Astrocyte (in vitro differentiated cells and primary cell): ENCODE measurements around the gene CDCA5. TPM values are rescaled to one million over a fixed set of nuclear protein-coding genes. Genes with fewer than 3 reads are reported as not detected.

ENCODE experiments used
- DNase-seq: peaks from one replicate; pipeline ENCODE4 v3.0.0-alpha.2; 2010; ENCODE audit warnings: low read depth
- FAIRE-seq: peaks from 2 replicates; lab custom pipeline; 2011; peaks lifted over from hg19 to GRCh38; lab: Jason Lieb, UNC
- H2AFZ ChIP-seq: 2 replicates; pipeline ENCODE4 v1.6.0; 2012; ENCODE audit warnings: low read depth, low read length, inconsistent platforms
- H3K27ac ChIP-seq: 2 replicates; pipeline ENCODE4 v1.5.1; 2011; ENCODE audit warnings: low read depth, low read length, inconsistent platforms
- H3K27me3 ChIP-seq: 2 replicates; pipeline ENCODE4 v1.6.0; 2011; ENCODE audit warnings: low read length, inconsistent platforms; ENCODE audit not compliant: insufficient read depth
- H3K36me3 ChIP-seq: 2 replicates; pipeline ENCODE4 v1.5.1; 2011; ENCODE audit warnings: low read length, inconsistent platforms; ENCODE audit not compliant: insufficient read depth
- H3K4me1 ChIP-seq: 2 replicates; pipeline ENCODE4 v1.5.1; 2011; ENCODE audit warnings: low read length, inconsistent platforms; ENCODE audit not compliant: insufficient read depth
- H3K4me2 ChIP-seq: 2 replicates; pipeline ENCODE4 v1.6.0; 2012; ENCODE audit warnings: low read length, inconsistent platforms
- H3K4me3 ChIP-seq: 2 replicates; pipeline ENCODE4 v1.5.1; 2011; ENCODE audit warnings: low read depth, mild to moderate bottlenecking, low read length, inconsistent platforms; ENCODE audit not compliant: insufficient read depth
- H3K79me2 ChIP-seq: 2 replicates; pipeline ENCODE4 v1.6.0; 2012; ENCODE audit warnings: mild to moderate bottlenecking, low read length, inconsistent platforms; ENCODE audit not compliant: insufficient read depth
- H3K9ac ChIP-seq: 2 replicates; pipeline ENCODE4 v1.6.0; 2012; ENCODE audit warnings: mild to moderate bottlenecking, low read length, inconsistent platforms
- H3K9me3 ChIP-seq: 2 replicates; pipeline ENCODE4 v1.5.1; 2012; ENCODE audit warnings: low read depth, mild to moderate bottlenecking, low read length, inconsistent platforms; ENCODE audit not compliant: insufficient read depth
- H4K20me1 ChIP-seq: 2 replicates; pipeline ENCODE4 v1.6.0; 2012; ENCODE audit warnings: low read length, inconsistent platforms; ENCODE audit not compliant: insufficient read depth
- H3K27ac Mint-ChIP-seq: one replicate; pipeline ENCODE4 v1.8.0; 2021; ENCODE audit warnings: mild to moderate bottlenecking, mixed read lengths; ENCODE audit not compliant: unreplicated experiment
- H3K27me3 Mint-ChIP-seq: one replicate; pipeline ENCODE4 v1.8.0; 2021; ENCODE audit warnings: low read depth, mixed read lengths; ENCODE audit not compliant: unreplicated experiment
- H3K36me3 Mint-ChIP-seq: one replicate; pipeline ENCODE4 v1.8.0; 2021; ENCODE audit warnings: low read depth, mixed read lengths; ENCODE audit not compliant: unreplicated experiment
- H3K4me1 Mint-ChIP-seq: one replicate; pipeline ENCODE4 v1.8.0; 2021; ENCODE audit warnings: low read depth, mixed read lengths; ENCODE audit not compliant: unreplicated experiment
- H3K4me3 Mint-ChIP-seq: one replicate; pipeline ENCODE4 v1.8.0; 2021; ENCODE audit warnings: mild to moderate bottlenecking, moderate library complexity, mixed read lengths; ENCODE audit not compliant: unreplicated experiment
- H3K9me3 Mint-ChIP-seq: one replicate; pipeline ENCODE4 v1.8.0; 2021; ENCODE audit warnings: mild to moderate bottlenecking, mixed read lengths; ENCODE audit not compliant: unreplicated experiment
- CTCF ChIP-seq: IDR thresholded peaks from 2 replicates; pipeline ENCODE4 v1.5.1; 2011; ENCODE audit warnings: low read depth, mild to moderate bottlenecking, inconsistent platforms, low read length, moderate library complexity; ENCODE audit not compliant: insufficient read depth
- EZH2 ChIP-seq: IDR thresholded peaks from 2 replicates; pipeline ENCODE4 v1.6.1; 2012; ENCODE audit warnings: mild to moderate bottlenecking, low read length, inconsistent platforms; ENCODE audit not compliant: insufficient read depth
- microRNA-seq: library from miRNA; unstranded; fragments of <30 nt; microRNA quantifications from one replicate; pipeline ENCODE4 v1.2.0, GENCODE V29; 2020
- total RNA-seq: library from RNA; stranded (reverse); gene quantifications from 2 replicates; pipeline ENCODE4 v1.2.1, GENCODE V29; 2021

Gene CDCA5
- total RNA-seq, 1 donor from 2014 or later: 6.3 TPM

GRCh38 chr11:65032216-65032615, 51.6 kb downstream of the CDCA5 start:
- DNase-seq: no peak
- H3K9me3 Mint-ChIP-seq: no peaks in the 10 kb centered on the region
- H3K4me2 ChIP-seq: no peak overlapping the region

More at GRCh38 chr11:65032216-65032615, 51.6 kb downstream of the CDCA5 start:
- Histone ChIP-seq H3K36me3 (peaks cover 3% of the 10 kb centered on the region), H3K27me3 (no peaks in the 10 kb centered on the region), H3K27ac (no peak overlapping the region), H2AFZ (no peak overlapping the region), H3K9ac (no peak overlapping the region), H4K20me1 (no peaks in the 10 kb centered on the region), H3K9me3 (no peaks in the 10 kb centered on the region), H3K79me2 (no peaks in the 10 kb centered on the region), H3K4me3 (no peak overlapping the region), H3K4me1 (no peaks in the 10 kb centered on the region)
- peaks cover 7% of the 10 kb centered on the region for H3K36me3 Mint-ChIP-seq
- FAIRE-seq: no peak
- no peaks in the 10 kb centered on the region for H3K4me1 Mint-ChIP-seq
- H3K4me3 Mint-ChIP-seq: no peak overlapping the region
- no peak for TF ChIP-seq CTCF
- TF ChIP-seq EZH2: no peak
- H3K27me3 Mint-ChIP-seq: no peaks in the 10 kb centered on the region
- H3K27ac Mint-ChIP-seq: no peak overlapping the region

Small RNA genes lying within 50 kb of the gene (microRNA-seq; reads per million reads assigned to microRNA genes)
- gene MIR6751: 3.0 reads per million, percentile 6 among the genes with 10 or more reads in this experiment

Other genes with a start within 250 kb of the CDCA5 start
- gene CDC42BPG, start 239.4 kb downstream of the CDCA5 start, total RNA-seq: 2.0 and 4.6 TPM in 2 replicates
- 182 and 201 TPM in 2 replicates for gene EHD1, start 205.4 kb downstream of the CDCA5 start, total RNA-seq
- gene ATG2A, start 166.8 kb downstream of the CDCA5 start, total RNA-seq: 21.4 and 21.8 TPM in 2 replicates
- gene PPP2R5B, start 159.4 kb downstream of the CDCA5 start, total RNA-seq: 22.5 and 24.1 TPM in 2 replicates
- not detected in 2 replicates for gene GPHA2, start 148.1 kb downstream of the CDCA5 start, total RNA-seq
- not detected in 2 replicates for gene MAJIN, start 111.9 kb downstream of the CDCA5 start, total RNA-seq
- 4.5 and 5.0 TPM in 2 replicates for gene BATF2, start 87.1 kb downstream of the CDCA5 start, total RNA-seq
- 41.7 and 47.6 TPM in 2 replicates for gene ARL2, start 69.9 kb downstream of the CDCA5 start, total RNA-seq
- gene SNX15, start 56.6 kb downstream of the CDCA5 start, total RNA-seq: 15.4 and 18.5 TPM in 2 replicates
- gene SAC3D1, start 42.8 kb downstream of the CDCA5 start, total RNA-seq: 13.8 and 14.6 TPM in 2 replicates
- not detected in 2 replicates for gene NAALADL1, start 25.5 kb downstream of the CDCA5 start, total RNA-seq
- 37.9 and 46.3 TPM in 2 replicates for gene ZFPL1, start 182 bp upstream of the CDCA5 start, total RNA-seq
- gene VPS51, start 12.2 kb upstream of the CDCA5 start, total RNA-seq: 40.0 and 41.4 TPM in 2 replicates
- 18.0 and 23.9 TPM in 2 replicates for gene TM7SF2, start 27.8 kb upstream of the CDCA5 start, total RNA-seq
- gene ZNHIT2, start 33.7 kb upstream of the CDCA5 start, total RNA-seq: 8.1 and 10.0 TPM in 2 replicates
- gene FAU, start 38.1 kb upstream of the CDCA5 start, total RNA-seq: 670 and 694 TPM in 2 replicates
- gene MRPL49, start 38.3 kb upstream of the CDCA5 start, total RNA-seq: 42.6 and 45.1 TPM in 2 replicates
- gene SYVN1, start 50.5 kb upstream of the CDCA5 start, total RNA-seq: 43.0 and 49.9 TPM in 2 replicates
- gene SPDYC, start 86.2 kb upstream of the CDCA5 start, total RNA-seq: not detected in 2 replicates
- 178 and 217 TPM in 2 replicates for gene CAPN1, start 97.9 kb upstream of the CDCA5 start, total RNA-seq
- gene POLA2, start 177.9 kb upstream of the CDCA5 start, total RNA-seq: 5.2 and 6.0 TPM in 2 replicates
- 23.0 and 26.7 TPM in 2 replicates for gene CDC42EP2, start 230.8 kb upstream of the CDCA5 start, total RNA-seq
- 58.5 and 66.4 TPM in 2 replicates for gene DPF2, start 249.8 kb upstream of the CDCA5 start, total RNA-seq